Upper lobe of right lung (tissue), 1 donor: ENCODE measurements around the gene TRHDE. TPM values are rescaled to one million over a fixed set of nuclear protein-coding genes. Genes with fewer than 3 reads are reported as not detected.

Experiments
- ATAC-seq: fragments of 200-7000 bp; cut with Tn5 transposase; one replicate; pipeline ENCODE4 v1.9.1; 2020; ENCODE audit warnings: mild to moderate bottlenecking, moderate library complexity
- DNase-seq: peaks from one replicate; pipeline ENCODE4 v3.0.0-alpha.2; 2020
- H3K27ac ChIP-seq: fragments of 200-600 bp; one replicate; pipeline ENCODE4 v1.8.0; 2022
- H3K27me3 ChIP-seq: fragments of 200-600 bp; one replicate; pipeline ENCODE4 v1.8.0; 2022; ENCODE audit warnings: mild to moderate bottlenecking
- H3K36me3 ChIP-seq: fragments of 200-600 bp; one replicate; pipeline ENCODE4 v1.8.0; 2022
- H3K4me1 ChIP-seq: fragments of 200-600 bp; one replicate; pipeline ENCODE4 v1.8.0; 2022
- H3K4me3 ChIP-seq: fragments of 200-600 bp; one replicate; pipeline ENCODE4 v1.8.0; 2022; ENCODE audit warnings: mild to moderate bottlenecking
- H3K9me3 ChIP-seq: fragments of 200-600 bp; one replicate; pipeline ENCODE4 v1.8.0; 2022
- intact Hi-C: fragments of 100-400 bp; cut with DNase I; formaldehyde crosslinking; loops from one replicate; pipeline ENCODE4 v1.11.0; 2022
- total RNA-seq: library from RNA; stranded (reverse); fragmentation: NEBNext Ultra II Directional; extraction: Animal tissue kit (Norgen Biotek cat#: 25700); gene quantifications from one replicate; pipeline ENCODE4 v1.2.1, GENCODE V29; 2021
- TF ChIP-seq, protein P1 (sequence below): fragments of 200-600 bp; IDR thresholded peaks from one replicate; pipeline ENCODE4 v1.8.0; 2022; ENCODE audit warnings: antibody characterized with exemption
- donor health status: DM: no; HTN: yes; CAD: no; lungs with severe emphysema.

Gene TRHDE
- total RNA-seq, 1 donor from 2014 or later = 7.3 TPM

DNA sequence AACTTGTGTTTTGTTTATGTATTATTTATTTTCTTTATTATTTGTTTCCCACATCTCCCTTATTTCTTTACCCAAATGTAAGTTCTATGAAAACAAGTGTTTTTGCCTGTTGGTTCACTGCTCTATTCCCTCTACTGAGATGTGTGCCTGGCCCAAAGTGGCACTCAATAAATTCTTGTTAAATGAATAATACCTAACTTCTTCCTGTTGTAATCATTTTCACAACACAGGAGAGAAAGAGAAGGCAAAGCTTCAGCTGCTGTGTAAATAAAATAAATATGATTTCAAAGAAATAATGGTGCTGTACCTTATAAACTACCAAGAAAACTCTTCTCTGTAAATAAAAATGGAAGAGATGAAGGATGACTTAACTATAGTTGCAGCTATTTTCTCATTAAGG lies 116.2 kb downstream of the TRHDE start:
- intact Hi-C loops = no loop called here
- Histone ChIP-seq H3K27ac (no peak overlapping the region), H3K27me3 (no peaks in the 10 kb centered on the region), H3K36me3 (no peaks in the 10 kb centered on the region), H3K4me3 (no peak overlapping the region), H3K4me1 (no peaks in the 10 kb centered on the region), H3K9me3 (no peaks in the 10 kb centered on the region)
- no peak for DNase-seq
- TF ChIP-seq, protein P1, sequence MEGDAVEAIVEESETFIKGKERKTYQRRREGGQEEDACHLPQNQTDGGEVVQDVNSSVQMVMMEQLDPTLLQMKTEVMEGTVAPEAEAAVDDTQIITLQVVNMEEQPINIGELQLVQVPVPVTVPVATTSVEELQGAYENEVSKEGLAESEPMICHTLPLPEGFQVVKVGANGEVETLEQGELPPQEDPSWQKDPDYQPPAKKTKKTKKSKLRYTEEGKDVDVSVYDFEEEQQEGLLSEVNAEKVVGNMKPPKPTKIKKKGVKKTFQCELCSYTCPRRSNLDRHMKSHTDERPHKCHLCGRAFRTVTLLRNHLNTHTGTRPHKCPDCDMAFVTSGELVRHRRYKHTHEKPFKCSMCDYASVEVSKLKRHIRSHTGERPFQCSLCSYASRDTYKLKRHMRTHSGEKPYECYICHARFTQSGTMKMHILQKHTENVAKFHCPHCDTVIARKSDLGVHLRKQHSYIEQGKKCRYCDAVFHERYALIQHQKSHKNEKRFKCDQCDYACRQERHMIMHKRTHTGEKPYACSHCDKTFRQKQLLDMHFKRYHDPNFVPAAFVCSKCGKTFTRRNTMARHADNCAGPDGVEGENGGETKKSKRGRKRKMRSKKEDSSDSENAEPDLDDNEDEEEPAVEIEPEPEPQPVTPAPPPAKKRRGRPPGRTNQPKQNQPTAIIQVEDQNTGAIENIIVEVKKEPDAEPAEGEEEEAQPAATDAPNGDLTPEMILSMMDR = no peak
- no peak for ATAC-seq

DNA sequence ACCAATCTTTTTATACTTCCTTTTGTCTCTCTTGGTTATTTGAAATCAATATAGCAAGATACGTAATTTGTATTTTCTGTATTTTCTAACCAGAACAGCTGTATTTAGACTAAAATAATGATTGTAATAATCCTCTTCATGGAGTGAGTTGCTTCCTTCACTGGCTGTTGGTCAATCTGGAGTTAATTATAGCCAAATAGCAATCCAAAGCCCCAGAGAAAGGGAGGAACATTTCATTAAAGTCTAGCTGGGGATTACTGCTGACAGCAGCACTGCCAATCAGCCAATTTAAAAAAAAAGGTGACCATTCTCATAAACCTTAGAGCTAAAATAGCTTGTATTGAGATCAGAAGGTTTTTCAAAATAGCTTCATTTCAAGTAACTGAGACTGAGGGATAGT lies 118.0 kb downstream of the TRHDE start:
- no peaks in the 10 kb centered on the region for H3K9me3 ChIP-seq
- no peak overlapping the region for H3K27ac ChIP-seq
- DNase-seq (no peak), ATAC-seq (no peak)
- TF ChIP-seq, protein P1 = no peak
- intact Hi-C loops = no loop called here
- H3K4me1 ChIP-seq = no peaks in the 10 kb centered on the region
- H3K4me3 ChIP-seq = no peak overlapping the region
- H3K36me3 ChIP-seq = no peaks in the 10 kb centered on the region
- no peaks in the 10 kb centered on the region for H3K27me3 ChIP-seq

DNA sequence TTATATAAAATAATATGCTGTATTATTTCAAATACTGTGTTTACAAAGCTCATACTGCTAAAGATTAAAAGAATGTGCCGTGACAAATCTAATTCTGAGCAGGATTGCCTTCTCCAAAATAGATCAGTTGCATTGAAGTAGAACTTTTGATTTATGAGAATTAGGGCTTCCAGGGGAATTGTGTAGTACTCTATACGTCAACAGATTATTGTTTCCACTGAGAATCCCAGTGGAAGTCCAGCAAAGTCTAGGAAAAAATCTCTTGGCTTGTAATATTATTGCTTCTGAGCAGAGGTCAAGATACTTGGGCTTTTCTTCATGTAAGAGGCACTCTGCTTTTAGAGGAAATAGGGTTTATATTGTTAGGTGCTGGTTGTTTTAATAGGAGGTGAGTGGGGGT lies 133.9 kb downstream of the TRHDE start:
- intact Hi-C loops = no loop called here
- no peaks in the 10 kb centered on the region for H3K9me3 ChIP-seq
- H3K4me3 ChIP-seq = no peak overlapping the region
- H3K27me3 ChIP-seq = no peaks in the 10 kb centered on the region
- H3K4me1 ChIP-seq = no peaks in the 10 kb centered on the region
- no peak overlapping the region for H3K27ac ChIP-seq
- ATAC-seq = no peak
- no peaks in the 10 kb centered on the region for H3K36me3 ChIP-seq
- TF ChIP-seq, protein P1 = no peak
- DNase-seq = no peak

DNA sequence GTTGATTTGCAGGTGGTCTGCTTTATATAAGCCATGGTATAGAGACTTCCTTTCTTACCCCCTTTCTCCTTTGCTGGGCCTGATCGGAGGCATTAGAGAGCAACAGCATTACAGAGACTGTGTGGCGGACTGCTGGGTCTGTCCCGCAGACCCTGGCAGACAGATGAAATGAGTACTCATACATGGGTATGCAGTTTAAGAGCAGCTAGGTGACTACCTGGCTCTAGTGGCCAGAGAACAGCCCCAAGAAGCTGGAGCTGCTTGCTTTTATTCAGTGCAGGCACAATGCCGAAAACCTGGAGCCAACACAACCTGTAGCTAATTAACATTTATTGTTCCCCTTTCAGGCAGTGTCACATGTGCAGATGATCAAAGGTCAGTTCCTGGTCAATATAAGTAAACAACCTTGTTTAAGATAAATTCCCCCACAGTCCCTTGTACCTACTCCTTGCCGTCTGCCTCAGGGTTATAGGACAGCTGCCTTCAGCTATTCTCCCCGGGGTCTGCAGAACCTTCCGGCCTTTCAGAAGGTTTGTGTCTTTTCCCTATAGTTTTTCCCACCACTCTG lies 160.0 kb downstream of the TRHDE start:
- intact Hi-C loops = no loop called here
- Histone ChIP-seq H3K4me1 (no peaks in the 10 kb centered on the region), H3K36me3 (no peaks in the 10 kb centered on the region), H3K27me3 (no peaks in the 10 kb centered on the region), H3K9me3 (no peaks in the 10 kb centered on the region), H3K4me3 (no peak overlapping the region), H3K27ac (no peak overlapping the region)
- TF ChIP-seq, protein P1 = no peak
- ATAC-seq (no peak), DNase-seq (no peak)

DNA sequence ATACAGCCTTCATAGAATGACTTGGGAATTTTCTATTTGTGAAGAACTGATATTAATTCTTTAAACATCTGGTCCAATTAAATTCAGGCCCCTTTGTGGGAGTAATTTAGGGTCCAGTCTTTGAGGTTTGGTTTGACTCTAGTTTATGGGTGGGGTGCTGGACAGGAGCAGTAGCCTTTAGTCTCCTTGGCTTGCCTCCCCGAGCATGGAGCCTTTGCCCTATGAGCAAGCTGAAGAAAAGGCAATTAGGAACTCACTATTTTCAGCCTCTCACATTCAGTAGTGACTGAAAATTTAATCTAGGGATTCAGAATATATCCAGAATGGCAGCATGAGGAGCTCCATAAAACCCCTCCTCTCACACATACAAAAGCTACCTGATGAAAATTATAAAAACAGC lies 161.1 kb downstream of the TRHDE start:
- intact Hi-C loops = no loop called here
- DNase-seq (no peak), ATAC-seq (no peak)
- Histone ChIP-seq H3K27ac (no peak overlapping the region), H3K27me3 (no peaks in the 10 kb centered on the region), H3K4me3 (no peak overlapping the region), H3K36me3 (no peaks in the 10 kb centered on the region), H3K4me1 (no peaks in the 10 kb centered on the region), H3K9me3 (no peaks in the 10 kb centered on the region)
- TF ChIP-seq, protein P1 = no peak

DNA sequence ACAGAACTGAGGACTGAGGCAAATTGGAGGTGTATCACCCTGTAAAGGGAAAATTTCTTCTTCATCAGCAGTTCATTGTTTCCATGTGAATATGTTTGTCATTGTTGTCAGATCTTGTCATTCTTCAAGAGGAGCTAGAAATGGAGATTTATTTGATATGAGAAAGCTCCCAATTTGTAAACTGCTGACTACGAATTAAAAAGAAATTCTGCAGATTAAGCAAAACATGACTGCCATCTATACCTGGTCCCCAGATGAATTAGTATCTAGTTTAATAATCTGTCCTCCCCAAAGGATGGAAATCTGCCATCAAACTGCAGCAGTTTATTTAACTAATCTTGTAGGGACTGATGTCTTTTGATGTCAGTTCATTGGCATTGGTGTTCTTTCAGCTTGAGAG lies 162.8 kb downstream of the TRHDE start:
- intact Hi-C loops = no loop called here
- Histone ChIP-seq H3K36me3 (no peaks in the 10 kb centered on the region), H3K9me3 (no peaks in the 10 kb centered on the region), H3K4me3 (no peak overlapping the region), H3K27me3 (no peaks in the 10 kb centered on the region), H3K27ac (no peak overlapping the region), H3K4me1 (no peaks in the 10 kb centered on the region)
- TF ChIP-seq, protein P1 = no peak
- no peak for DNase-seq
- no peak for ATAC-seq
